GM10248 (cell line): ENCODE data around the gene LARGE1.
A peak's percentile ranks its signal among the peaks of the same experiment; 100 is the strongest.

Source experiments
- CTCF ChIA-PET: fragments of 300-600 bp; sonication (Branson Sonifier 250); formaldehyde crosslinking; extraction: SDS; loops from one replicate; lab custom pipeline; 2021; ENCODE audit warnings: antibody characterized with exemption; lab: Yijun Ruan, JAX
- POLR2A ChIA-PET: fragments of 350-650 bp; sonication (Branson Sonifier 250); formaldehyde crosslinking; extraction: SDS; loops from one replicate; lab custom pipeline; 2020; ENCODE audit warnings: antibody characterized with exemption; lab: Yijun Ruan, JAX
- DNase-seq: peaks from one replicate; pipeline ENCODE4 v3.0.0; 2012; ENCODE audit errors: extremely low spot score
- CTCF ChIP-seq: IDR thresholded peaks from 2 replicates; pipeline ENCODE4 v1.5.1; 2012; ENCODE audit warnings: mild to moderate bottlenecking, low read depth; ENCODE audit errors: extremely low read depth, missing control alignments, control extremely low read depth

The LARGE1 gene

GRCh38 chr22:33871935-33872334, 48.3 kb downstream of the LARGE1 start:
- TF ChIP-seq CTCF: no peak
- peak; percentile 34 for DNase-seq
- ChIA-PET CTCF (interaction anchor here (1.0 to 2.0 kb wide), 5 partner anchors 13 to 22 kb away, joined by 3 to 6 read pairs (median 4); no protein-coding TSS in a partner anchor), POLR2A (no interaction called here)

- ChIA-PET POLR2A (no interaction called here), CTCF (interaction anchor here (1.6 kb wide), 1 partner anchor 11 kb away, joined by 5 read pairs; no protein-coding TSS in a partner anchor)
- no peak for TF ChIP-seq CTCF
- DNase-seq: no peak
These were observed 50.3 kb downstream of the LARGE1 start for GRCh38 chr22:33869946-33870345.

- DNase-seq: no peak
- ChIA-PET POLR2A (no interaction called here), CTCF (no interaction called here)
- TF ChIP-seq CTCF: no peak
These were observed 52.3 kb downstream of the LARGE1 start for GRCh38 chr22:33867971-33868370.

- CTCF ChIA-PET: interaction anchor here (0.8 to 1.7 kb wide), 2 partner anchors 13 to 22 kb away, joined by 3 to 4 read pairs; no protein-coding TSS in a partner anchor
- DNase-seq: no peak
- POLR2A ChIA-PET: no interaction called here
- TF ChIP-seq CTCF: no peak
These were observed 53.0 kb downstream of the LARGE1 start for GRCh38 chr22:33867118-33867866.

- ChIA-PET CTCF (interaction anchor here (0.8 to 1.7 kb wide), 7 partner anchors 8 to 100 kb away, joined by 3 to 4 read pairs (median 3); no protein-coding TSS in a partner anchor), POLR2A (no interaction called here)
- TF ChIP-seq CTCF: no peak
- DNase-seq: no peak
These were observed 53.8 kb downstream of the LARGE1 start for GRCh38 chr22:33866511-33866910.

GRCh38 chr22:33865996-33866395, 54.3 kb downstream of the LARGE1 start:
- TF ChIP-seq CTCF: no peak
- CTCF ChIA-PET: interaction anchor here (1.0 to 1.7 kb wide), 6 partner anchors 9 to 99 kb away, joined by 3 to 4 read pairs (median 3); no protein-coding TSS in a partner anchor
- POLR2A ChIA-PET: no interaction called here
- DNase-seq: no peak
